Dedifferentiated amniotic fluid mesenchymal stem cell (primary cell): ENCODE results near the gene GNGT1.
A peak's percentile ranks its signal among the peaks of the same experiment; 100 is the strongest.

Experiments
- DNase-seq: peaks from one replicate; pipeline ENCODE4 v3.0.0-alpha.2; 2016; ENCODE audit errors: extremely low spot score

Gene GNGT1

DNA sequence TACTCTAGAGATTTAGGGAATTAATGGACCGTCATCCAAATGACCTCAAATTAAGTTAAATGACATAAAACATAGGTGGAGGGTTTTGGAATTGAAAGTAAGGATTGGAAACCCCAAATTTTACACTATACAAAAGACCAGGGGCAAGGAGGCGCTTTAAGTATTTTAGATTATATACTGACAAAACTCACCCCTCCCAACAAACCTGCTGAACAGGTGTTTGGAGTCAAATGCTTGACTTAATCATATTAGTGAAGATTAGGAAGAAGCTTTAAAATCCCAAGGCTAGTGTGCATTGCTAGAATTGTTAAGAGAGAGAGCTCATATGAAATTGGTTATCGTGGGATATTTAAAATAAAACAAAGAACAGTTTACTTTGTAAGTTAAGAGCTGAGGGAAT lies at the start of gene GNGT1:
Gene GNGT1, plus strand, starts transcription at position 301 of the 400 bp plus-strand sequence. CDS start 180 bp downstream, outside the sequence.
- DNase-seq, result no peak

DNA sequence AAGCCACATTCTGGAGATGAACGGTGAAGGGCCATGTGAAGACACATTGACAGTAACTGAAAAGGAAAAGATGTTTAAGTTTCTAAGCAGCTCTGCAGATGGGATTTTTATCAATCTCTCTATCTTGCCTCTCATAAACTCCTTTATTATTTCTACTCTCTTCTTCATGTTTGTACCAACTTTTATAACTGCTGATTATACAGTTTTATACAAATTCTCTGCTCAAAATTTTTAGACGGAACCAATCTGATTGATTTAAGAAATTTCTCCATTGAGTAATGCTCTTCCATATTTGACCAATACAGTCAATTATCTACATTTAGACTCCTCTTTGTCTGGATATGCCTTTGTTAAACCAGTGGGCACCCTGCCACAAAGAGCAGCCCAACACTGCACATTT lies 47.5 kb upstream of the GNGT1 start:
- DNase-seq, result no peak

DNA sequence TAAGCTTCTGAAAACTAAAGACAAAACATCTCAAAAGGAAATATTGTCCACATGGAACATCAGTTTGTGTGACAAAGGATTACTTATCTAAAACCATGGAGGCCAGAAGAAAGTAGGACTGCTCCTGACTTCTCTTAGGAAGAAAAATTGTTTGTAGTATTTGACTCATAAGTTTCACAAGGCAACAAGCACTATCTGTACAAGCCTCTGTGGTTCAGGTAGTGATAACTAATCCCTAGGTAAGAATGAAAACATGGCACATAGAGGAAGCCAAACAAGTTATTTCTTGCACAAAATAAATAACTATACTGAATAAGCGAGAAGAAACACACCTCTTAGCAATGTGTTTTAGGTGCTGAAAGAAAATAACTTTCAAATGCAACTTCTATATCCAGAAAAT lies 46.1 kb upstream of the GNGT1 start:
- no peak for DNase-seq

DNA sequence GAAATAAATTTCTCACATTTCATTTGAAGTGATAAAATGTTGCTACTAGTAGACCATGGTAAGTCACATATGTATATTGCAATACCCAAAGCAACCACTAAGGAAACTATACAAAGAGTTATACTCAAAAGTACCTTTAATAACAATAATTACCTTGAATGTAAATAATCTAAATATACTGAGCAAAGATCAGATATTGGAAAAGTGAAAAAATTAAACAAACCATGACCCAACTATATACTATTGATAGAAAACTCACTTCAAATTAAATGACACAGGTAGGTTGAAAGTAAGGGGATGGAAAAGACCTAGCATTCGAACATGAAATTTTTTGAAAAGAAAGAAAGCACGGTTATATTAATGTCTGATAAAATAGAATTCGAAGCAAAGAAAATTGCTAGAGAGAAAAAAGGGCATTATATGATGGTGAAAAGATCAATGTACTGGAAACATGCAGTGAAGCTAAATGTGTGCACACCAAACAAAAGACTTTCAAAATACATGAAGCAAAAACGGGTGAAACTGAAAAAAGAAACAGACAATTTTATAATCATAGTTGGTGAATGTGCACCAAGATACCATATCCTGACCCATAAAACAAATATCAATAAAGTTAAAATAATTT lies 44.9 kb upstream of the GNGT1 start:
- no peak for DNase-seq

DNA sequence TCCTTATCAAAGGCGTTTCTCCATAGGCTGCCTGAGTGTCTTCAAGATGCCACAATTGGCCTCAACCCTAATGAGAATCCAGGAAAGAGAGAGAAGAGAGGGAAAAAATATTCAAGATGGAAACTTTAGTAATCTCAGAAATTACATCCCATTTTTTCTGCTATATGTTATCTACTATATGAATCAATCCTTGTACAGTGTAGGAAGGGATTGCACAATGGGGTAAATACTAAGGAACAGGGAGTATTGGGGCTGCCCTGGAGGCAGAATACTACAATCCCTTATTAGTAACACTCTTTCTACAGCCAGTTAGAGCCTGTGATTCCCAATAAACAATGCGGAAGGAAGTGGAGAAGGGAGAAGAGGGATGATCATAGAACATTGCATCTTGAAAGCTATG lies 43.7 kb upstream of the GNGT1 start:
- no peak for DNase-seq

DNA sequence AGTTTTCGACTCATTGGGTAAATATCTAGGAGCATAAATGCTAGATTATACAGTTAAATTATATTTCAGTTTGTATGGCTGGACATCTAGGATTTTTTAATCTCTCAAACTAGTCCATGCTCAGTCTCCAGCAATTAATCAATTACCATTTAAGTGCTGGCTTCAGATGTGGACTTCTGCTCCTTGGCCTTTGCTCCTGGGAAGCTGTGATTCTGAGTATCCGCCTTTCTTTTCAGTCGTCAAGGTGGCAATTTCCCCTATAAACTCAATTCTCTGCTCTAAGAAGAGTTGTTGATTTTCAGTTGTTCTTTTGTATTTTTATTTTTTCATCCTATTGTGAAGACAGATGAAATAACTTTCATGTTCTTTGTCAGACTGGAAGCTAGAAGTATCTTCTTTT lies 39.5 kb upstream of the GNGT1 start:
- no peak for DNase-seq

DNA sequence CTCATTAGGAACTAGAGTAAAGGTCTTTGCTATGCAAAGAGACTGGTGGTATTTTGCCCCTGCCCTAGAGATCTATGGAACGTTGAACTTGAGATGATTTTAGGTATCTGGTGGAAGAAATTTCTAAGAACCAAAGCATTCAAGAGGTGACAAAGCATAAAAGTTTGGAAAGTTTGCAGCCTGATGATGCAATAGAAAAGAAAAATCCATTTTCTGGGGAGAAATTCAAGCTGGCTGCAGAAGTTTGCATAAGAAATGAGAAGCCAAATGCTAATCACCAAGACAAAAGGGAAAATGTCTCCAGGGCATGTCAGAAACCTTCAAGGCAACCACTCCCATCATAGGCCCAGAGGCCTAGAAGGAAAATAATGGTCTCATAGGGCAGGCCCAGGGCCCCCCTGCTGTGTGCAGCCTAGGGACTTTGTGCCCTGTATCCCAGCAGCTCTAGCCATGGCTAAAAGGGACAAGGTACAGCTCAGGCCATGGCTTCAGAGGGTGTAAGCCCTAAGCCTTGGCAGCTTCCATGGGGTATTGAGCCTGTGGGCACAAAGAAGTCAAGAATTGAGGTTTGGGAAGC lies 32.3 kb upstream of the GNGT1 start:
- DNase-seq, result peak; percentile 33

DNA sequence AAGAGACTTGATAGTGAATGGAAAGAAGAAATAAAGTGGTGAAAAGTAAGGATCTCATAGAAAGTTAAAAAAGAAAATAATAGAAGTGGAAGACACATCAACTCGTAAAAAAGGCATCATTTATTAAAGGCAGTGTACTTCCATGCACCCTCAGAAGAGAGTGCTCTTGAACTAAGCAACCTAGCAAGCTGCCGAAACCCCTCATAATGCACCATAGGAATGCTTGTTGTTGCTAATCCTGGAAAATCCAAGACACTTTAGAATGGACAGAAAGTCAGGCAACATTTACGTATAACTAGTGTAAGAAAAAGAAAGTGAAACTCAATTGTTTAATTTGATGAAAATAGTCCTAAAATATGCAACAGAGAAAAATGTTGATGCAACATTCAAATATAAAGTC lies 28.6 kb upstream of the GNGT1 start:
- DNase-seq, result no peak

DNA sequence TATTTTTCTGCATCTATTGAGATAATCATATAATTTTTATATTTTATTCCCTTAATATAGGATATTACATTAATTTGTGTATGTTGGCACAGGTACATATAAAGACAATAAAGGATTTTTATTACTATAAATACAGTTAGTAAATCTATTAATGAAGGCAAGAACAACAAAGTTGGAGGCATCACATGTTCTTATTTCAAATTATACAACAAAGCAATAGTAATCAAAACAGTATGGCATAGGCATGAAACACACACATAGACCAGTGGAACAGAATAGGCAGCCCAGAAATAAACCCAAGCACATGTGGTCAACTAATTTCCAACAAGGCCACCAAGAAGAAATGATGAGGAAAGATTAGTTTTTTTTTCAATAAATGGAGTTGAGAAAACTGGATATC lies 27.0 kb upstream of the GNGT1 start:
- no peak for DNase-seq

DNA sequence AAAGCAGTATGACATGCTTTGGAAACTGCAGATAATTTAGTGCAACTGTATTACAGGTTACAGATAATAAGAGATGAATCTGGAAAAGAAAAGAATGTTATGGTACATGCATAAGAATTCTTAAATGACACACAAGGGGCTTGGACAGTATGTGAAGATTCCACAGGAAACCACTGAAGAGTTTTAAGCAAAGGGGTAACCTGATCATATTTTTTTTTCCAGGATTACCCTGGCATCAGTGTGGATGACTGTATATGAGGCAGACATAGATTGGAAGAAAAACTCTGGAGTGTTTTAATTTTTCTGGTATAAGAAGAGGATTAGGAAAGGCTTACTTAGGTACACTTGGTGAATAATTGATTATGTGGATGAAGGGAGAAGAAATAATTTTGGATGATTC lies 23.9 kb upstream of the GNGT1 start:
- DNase-seq, result no peak

DNA sequence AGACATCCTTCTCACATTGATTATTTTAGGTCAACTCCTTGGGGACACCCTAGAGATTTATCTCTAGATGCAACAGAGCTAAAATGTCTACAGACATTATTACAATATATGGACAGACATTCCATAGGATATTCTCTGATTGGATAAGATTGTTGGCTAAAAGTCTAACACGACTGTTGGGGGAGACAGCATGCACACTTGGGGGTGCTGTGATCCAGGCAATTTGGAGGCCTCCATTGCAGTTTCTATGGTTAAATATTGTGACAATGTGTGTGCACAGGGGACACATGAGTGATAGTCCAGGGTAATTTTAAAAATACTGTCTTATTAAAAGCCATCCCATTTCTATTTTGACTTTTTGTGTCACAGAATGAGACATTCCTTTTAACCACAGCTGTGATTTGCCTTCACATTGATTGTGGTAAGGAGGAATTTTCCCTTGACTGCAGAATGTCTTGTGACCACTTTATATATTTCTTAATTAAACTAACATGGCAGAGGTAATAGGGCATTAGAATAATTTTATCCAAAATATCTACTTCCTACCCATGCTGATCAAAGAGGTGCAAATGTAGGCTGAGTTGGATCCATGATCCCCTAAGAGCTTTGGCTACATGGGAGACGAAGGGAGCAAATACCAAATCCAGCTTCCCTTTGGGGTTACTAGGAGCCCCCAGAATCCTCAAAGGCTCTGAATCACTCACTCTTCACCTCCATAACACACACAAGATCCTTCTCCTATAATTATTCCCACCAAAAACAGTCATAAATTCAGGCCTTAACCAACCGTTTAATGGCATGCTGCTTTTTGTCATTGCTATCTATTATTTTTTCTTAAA lies 23.1 kb upstream of the GNGT1 start:
- no peak for DNase-seq

DNA sequence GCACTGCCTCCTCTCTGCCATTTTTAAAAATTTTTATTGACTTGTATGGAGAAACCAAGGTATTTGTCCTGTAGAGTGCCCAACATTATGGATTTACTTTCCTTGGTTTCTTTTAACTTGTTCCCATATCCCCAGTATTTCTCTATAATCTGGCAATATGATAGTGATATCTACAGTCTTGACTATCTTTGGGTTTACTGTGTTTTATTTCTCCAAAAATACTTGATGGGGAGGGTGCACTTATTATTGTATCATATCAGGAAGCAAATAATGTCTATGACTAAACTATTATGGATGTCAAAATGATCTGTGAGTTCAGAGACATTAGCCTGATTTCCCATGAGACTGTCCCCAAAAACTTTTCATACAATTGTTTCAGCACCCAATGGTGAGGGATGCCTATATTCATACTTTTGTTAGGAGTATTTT lies 22.4 kb upstream of the GNGT1 start:
- no peak for DNase-seq

DNA sequence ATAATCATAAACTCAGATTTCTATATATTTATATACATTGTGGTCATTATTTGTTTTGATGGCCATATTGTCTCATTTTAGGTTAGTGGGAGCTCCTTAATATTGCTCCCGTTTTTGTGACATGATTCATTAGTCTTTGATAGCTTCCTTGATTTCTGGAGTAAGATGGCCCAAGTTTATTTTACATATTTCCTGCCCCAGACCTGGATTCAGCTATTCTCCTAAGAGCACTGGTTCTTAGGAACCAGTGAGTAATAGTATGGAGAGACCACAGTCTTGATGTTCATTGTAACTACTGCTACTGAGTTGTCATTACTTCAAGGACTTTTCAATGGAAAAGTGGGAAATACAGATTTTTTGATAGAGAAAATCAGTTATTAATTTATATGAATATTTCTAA lies 21.8 kb upstream of the GNGT1 start:
- DNase-seq, result no peak

DNA sequence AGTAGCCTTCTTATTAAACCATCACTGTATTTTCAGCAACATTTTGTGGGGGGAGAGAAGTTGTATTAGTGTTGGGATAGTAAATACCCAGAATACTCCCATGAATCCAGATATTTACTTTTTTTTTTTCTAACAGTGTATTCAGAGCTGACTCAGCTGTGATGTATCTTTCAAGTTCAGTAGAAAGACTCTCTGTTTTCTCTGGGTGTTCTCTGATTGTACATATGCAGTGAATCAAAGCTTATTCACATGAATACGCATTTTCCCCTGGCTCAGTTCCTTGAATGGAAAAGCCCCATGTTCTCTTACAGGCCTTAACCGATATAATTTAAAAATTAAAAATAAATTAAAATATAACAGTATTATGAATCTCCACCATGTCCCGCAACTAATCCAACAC lies 17.1 kb upstream of the GNGT1 start:
- DNase-seq, result no peak

DNA sequence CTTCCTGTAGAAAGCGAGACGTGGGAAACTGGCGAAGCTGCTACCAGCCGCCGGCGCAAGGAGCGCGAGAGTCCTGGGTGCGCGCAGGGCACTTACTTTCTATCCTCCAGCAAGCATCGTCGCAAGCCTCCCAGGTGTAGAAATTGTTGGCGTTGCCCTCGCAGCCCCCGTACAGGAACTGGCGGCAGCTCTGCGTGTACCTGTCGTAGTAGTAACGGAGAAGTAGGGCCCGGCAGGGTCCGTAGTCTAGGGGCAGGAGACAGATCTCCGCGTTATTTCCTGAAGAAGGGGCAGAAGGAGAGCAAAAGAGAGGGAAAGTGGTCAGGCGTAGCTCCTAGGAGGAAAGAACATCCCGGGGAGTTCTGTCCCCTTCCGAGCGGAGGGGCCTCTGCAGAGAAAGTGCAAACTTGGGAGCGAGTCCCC lies 16.3 kb upstream of the GNGT1 start:
- DNase-seq, result no peak

DNA sequence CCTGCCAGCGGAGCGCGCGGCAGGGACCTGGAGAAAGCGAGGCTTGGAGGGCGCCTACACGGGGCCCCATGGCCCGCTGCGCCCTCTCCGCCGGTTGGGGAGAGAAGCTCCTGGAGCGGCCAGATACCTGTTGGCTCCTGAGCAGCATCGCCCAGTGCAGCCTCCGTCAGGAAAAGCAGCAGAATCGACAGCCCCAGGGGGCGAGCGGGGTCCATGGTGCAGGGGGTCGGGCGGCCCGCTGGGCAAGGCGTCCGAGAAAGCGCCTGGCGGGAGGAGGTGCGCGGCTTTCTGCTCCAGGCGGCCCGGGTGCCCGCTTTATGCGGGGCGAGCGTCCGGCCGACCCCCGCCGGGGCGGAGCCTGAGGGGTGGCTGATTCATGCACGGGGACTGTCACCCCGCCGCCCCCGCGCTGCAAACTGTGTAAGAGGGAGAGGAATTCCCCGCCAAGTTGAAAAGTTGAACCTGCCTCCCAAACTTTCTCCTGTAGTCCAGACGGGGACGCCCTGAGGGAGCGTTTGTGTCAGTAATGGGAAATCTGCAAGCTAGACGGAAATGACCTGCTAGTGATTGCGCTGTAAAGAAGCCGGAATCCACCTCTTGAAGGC lies 15.8 kb upstream of the GNGT1 start, which contains the start of gene TFPI2:
Gene TFPI2, minus strand, starts transcription at position 290 of the 605 bp plus-strand sequence. Its CDS starts 75 bp downstream, at position 215.
- DNase-seq, result peak; percentile 28

DNA sequence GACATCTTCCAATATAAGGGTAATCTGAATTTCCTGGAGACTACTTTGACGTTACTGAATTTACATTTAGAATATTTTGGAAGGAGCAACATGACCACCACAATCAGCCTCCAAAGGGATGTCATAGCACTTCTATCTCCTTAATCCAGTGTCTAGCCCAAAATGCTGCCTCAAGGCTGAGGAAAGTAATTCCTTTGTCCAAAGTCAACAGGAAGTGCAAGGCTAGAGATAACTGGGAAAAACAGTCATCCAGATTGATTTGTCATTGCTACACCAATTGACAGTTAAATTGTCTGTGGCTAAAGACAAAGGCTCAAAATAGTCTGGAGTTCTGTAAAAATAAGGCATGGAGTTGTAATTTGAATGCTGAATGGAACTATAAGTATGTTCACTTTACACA lies 11.9 kb upstream of the GNGT1 start:
- no peak for DNase-seq

DNA sequence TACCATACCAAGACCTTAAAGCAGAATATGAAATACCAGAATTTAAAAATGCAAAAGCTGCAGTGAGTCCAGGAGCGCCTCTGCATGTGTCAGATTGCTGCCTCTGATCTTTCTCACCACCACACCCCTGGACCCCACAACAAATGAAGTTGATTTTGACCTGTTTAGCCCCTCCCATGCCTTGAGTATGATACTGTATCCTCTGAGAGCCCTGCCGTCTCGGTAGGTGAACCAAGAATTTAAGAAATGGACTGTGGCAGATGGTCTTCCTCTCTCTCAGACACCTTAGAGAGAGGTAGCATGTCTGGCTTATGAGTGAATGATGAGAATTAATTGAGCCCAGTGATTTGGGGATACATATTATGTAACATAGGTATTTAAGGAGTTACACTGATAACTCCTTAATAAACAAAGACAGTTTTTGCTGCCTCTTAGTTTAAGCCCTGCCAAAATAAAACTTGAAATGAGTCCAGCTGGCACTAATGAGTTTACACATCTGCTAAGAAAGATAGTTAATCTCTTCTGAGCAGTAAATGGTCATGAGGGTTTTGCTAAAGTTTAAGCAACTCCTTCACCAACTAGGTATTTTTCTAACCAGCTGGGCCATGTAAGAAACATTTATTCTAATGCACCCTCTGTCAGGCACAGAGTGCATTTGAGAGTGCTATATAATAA lies 11.3 kb upstream of the GNGT1 start:
- DNase-seq, result no peak

DNA sequence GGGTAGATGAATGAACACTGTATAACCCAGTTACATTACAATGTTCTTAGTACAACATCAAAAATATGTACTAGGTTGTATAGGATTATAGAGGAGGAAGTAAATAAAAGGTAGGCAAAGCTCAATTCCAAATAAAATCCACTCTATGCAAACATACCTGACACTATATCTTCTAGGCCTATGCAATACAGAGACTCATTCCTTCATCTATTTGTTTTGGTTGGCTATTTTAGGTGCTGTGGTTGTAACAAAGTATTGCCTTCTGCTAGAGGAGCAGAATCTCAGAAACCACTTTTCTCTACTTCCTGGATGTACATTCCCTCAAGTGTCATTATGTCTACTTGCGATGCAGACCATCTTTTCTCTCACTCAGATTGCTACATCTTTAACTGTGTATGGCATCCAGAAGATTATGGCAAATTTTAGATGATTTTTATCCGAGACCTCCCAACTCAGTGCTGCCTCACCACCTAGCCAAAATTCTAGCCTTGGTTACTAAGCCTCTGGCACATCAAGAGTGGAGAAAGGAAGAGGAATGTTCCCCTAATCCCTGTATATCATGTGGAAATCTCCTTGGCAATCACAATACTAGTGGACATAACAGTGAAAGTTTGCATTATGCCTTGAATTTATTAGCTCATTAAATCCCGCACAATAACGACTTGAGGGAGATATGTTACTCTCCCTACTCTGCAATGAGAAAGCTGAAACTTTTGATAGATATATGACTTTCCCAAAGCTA lies 10.3 kb upstream of the GNGT1 start:
- DNase-seq, result no peak

DNA sequence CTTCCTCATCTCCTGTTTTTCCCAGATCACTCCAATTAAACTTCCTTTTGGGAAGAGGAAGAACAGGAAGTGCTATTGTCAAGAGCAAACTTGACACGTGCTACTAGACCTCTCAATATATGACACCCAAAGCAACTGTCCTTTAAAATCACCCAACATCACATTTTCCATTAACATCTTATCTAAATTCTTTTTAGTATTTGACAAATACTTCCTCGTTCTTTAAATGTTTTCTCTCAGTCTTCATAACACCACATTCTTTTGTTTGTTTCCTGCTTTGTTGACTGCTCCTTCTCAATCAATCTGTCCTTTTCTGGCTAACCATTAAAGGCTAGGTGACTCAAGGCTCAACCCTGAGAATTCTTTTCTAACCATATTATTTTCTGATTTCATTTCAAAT lies 8.7 kb upstream of the GNGT1 start:
- DNase-seq, result no peak

DNA sequence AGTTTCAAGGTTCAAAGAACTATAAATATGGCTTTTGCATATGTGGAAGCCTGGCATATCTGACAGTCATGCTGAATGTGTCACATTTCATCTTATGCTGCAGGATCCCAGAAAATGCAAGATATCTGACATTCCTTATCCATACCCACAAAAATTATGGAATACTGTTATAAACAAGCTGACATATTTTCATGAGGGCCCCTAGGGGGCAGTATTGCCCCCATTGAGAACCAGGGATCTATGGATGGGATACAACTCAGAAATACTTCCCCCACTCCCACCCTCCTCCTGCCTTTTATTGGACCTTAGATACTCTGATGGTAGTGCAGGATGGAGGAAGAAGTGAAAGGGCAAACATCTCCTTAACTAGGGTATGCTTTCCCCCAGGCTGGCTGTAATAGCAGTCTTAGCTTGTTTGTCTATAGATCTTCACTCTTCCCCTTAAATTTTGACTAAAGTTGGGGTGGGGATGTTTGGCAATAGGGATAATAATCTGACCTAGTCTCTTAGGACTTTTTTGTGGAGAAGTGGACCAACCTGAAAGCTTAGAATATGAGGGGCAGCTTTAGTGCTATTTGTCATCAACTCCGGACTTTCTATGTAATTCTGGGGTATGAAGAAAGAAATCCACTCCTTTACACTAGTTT lies 3.5 kb upstream of the GNGT1 start:
- DNase-seq, result no peak
